Measurements from ENCODE around the gene HCN2. TPM values are rescaled to one million over a fixed set of nuclear protein-coding genes. Genes with fewer than 3 reads are reported as not detected.
"Not testable (repeated sequence)": the region's sequence is repeated elsewhere in the genome, so short reads cannot be mapped to it uniquely, and the experiment has no call there.

Gene HCN2
- total RNA-seq, 1 donor from 2014 or later = 4.5 TPM

GRCh38 chr19:595326-596262 lies 5.9 kb downstream of the HCN2 start:
- DNase-seq (ENCODE audit: missing footprints) (no peak), ATAC-seq (no peak)
- intact Hi-C loops (cut with DNase I) = no loop called here

- ATAC-seq (no peak), DNase-seq (ENCODE audit: missing footprints) (no peak)
- intact Hi-C loops (cut with DNase I) = no loop called here
Measured at GRCh38 chr19:596263-596655, 6.6 kb downstream of the HCN2 start.

GRCh38 chr19:597406-598315 lies 8.0 kb downstream of the HCN2 start:
- DNase-seq (ENCODE audit: missing footprints) (no peak), ATAC-seq (no peak)
- intact Hi-C loops (cut with DNase I) = no loop called here

- intact Hi-C loops (cut with DNase I) = no loop called here
- ATAC-seq = no peak
- DNase-seq (ENCODE audit: missing footprints) = no peak
Measured at GRCh38 chr19:601310-601709, 11.6 kb downstream of the HCN2 start.

- no peak for ATAC-seq
- intact Hi-C loops (cut with DNase I) = no loop called here
- no peak for DNase-seq (ENCODE audit: missing footprints)
Measured at GRCh38 chr19:601790-602189, 12.1 kb downstream of the HCN2 start.

GRCh38 chr19:602391-603301 lies 13.0 kb downstream of the HCN2 start:
- DNase-seq (ENCODE audit: missing footprints) (no peak), ATAC-seq (peak; percentile 63)
- intact Hi-C loops (cut with DNase I) = no loop called here

- ATAC-seq; DNase-seq (ENCODE audit: missing footprints); intact Hi-C loops (cut with DNase I): not testable (repeated sequence)
Measured at GRCh38 chr19:603302-603639, 13.6 kb downstream of the HCN2 start.

- intact Hi-C loops (cut with DNase I); DNase-seq (ENCODE audit: missing footprints); ATAC-seq: not testable (repeated sequence)
Measured at GRCh38 chr19:603779-604178, 14.1 kb downstream of the HCN2 start.

- no peak for DNase-seq (ENCODE audit: missing footprints)
- no peak for ATAC-seq
- intact Hi-C loops (cut with DNase I) = no loop called here
Measured at GRCh38 chr19:604355-604754, 14.7 kb downstream of the HCN2 start.

GRCh38 chr19:605061-605971 lies 15.6 kb downstream of the HCN2 start:
- DNase-seq (ENCODE audit: missing footprints); ATAC-seq; intact Hi-C loops (cut with DNase I): not testable (repeated sequence)

- DNase-seq (ENCODE audit: missing footprints) (no peak), ATAC-seq (no peak)
- intact Hi-C loops (cut with DNase I) = no loop called here
Measured at GRCh38 chr19:607301-608154, 17.8 kb downstream of the HCN2 start.

- no peak for DNase-seq (ENCODE audit: missing footprints)
- intact Hi-C loops (cut with DNase I) = no loop called here
- ATAC-seq = peak; percentile 15
Measured at GRCh38 chr19:608155-609003, 18.7 kb downstream of the HCN2 start.

GRCh38 chr19:609004-609346 lies 19.3 kb downstream of the HCN2 start:
- intact Hi-C loops (cut with DNase I) = no loop called here
- DNase-seq (ENCODE audit: missing footprints) (peak; percentile 82), ATAC-seq (peak; percentile 49)

- intact Hi-C loops (cut with DNase I) = no loop called here
- DNase-seq (ENCODE audit: missing footprints) (no peak), ATAC-seq (no peak)
Measured at GRCh38 chr19:610071-610800, 20.6 kb downstream of the HCN2 start.

- intact Hi-C loops (cut with DNase I) = no loop called here
- DNase-seq (ENCODE audit: missing footprints) = no peak
- ATAC-seq = peak; percentile 59
Measured at GRCh38 chr19:610801-611480, 21.3 kb downstream of the HCN2 start.
